ENCODE results near the gene ZNF25. TPM values are rescaled to one million over a fixed set of nuclear protein-coding genes. Genes with fewer than 3 reads are reported as not detected.
"Not testable (repeated sequence)": the region's sequence is repeated elsewhere in the genome, so short reads cannot be mapped to it uniquely, and the experiment has no call there.

ZNF25 gene
- polyA plus RNA-seq, 4 donors, result 1.1 to 4.6 (median 2.6) TPM

DNA sequence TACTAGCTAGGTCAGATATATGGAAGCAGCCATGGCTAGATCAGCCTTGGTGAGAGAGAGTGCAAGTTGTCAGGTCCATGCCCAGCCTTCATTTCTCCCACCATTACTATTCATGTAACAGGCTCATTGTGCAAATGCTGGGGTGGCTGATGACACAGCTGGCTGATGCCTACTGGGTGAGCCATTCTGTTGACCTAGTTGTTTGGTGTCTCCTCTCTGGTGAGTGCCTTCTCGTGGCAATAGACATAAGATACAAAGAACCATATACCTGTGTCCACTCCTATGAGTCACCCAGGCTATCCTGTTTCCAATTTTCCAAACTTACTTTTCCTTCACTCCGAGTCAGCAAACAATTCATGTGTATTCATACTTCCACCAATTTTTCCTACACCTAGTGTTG is 46.0 kb downstream of the ZNF25 start:
- DNase-seq (no peak), FAIRE-seq (no peak)
- 51 to 56% (median 51%) methylated on average over 2 of the region's 2 CpGs for WGBS, 3 donors

DNA sequence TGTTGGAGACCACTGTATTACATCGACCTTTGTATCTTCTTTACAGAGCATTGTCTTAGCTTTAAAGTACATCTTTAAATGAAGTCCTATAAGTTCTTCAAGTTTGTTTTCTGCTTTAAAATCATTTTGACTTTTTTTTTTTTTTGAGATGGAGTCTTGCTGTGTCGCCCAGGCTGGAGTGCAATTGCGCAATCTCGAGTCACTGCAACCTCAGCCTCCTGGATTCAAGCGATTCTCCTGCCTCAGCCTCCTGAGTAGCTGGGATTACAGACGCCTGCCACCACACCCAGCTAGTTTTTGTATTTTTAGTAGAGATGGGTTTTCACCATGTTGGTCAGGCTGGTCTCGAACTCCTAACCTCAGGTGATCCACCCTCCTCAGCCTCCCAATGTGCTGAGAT is 68.3 kb downstream of the ZNF25 start:
- H3K9me3 ChIP-seq (ENCODE audit: control insufficient read depth in 2 of 2, insufficient read depth in 1 of 2, low read depth in 1 of 2, low read length in 1 of 2), result peaks cover 2 to 11% of the 10 kb centered on the region in 2 donors
- WGBS, 3 donors, result 81 to 85% (median 82%) methylated on average over 7 of the region's 7 CpGs
- DNase-seq; H3K4me1 ChIP-seq (ENCODE audit: control insufficient read depth in 3 of 3, insufficient read depth in 2 of 3, low read depth in 1 of 3, low read length in 2 of 3); H3K36me3 ChIP-seq (ENCODE audit: control insufficient read depth in 3 of 3, insufficient read depth in 2 of 3, low read depth in 1 of 3, low read length in 3 of 3); H3K27ac ChIP-seq (ENCODE audit: low read depth in 1 of 3, low read length in 2 of 3); H3K27me3 ChIP-seq (ENCODE audit: control insufficient read depth in 3 of 3, insufficient read depth in 3 of 3, low read length in 3 of 3); FAIRE-seq; H3K4me3 ChIP-seq (ENCODE audit: low read depth in 1 of 3, low read length in 3 of 3): not testable (repeated sequence)

More for the DNA sequence above, 46.0 kb downstream of the ZNF25 start:
- peaks cover 0 to 23% of the 10 kb centered on the region in 2 donors for H3K9me3 ChIP-seq (ENCODE audit: control insufficient read depth in 2 of 2, insufficient read depth in 1 of 2, low read depth in 1 of 2, low read length in 1 of 2)
- H3K27ac ChIP-seq (ENCODE audit: low read depth in 1 of 3, low read length in 2 of 3), result no peak overlapping the region
- no peak overlapping the region for H3K4me3 ChIP-seq (ENCODE audit: low read depth in 1 of 3, low read length in 3 of 3)
- no peaks in the 10 kb centered on the region for H3K27me3 ChIP-seq (ENCODE audit: control insufficient read depth in 3 of 3, insufficient read depth in 3 of 3, low read length in 3 of 3)
- H3K4me1 ChIP-seq (ENCODE audit: control insufficient read depth in 3 of 3, insufficient read depth in 2 of 3, low read depth in 1 of 3, low read length in 2 of 3), result no peaks in the 10 kb centered on the region
- H3K36me3 ChIP-seq (ENCODE audit: control insufficient read depth in 3 of 3, insufficient read depth in 2 of 3, low read depth in 1 of 3, low read length in 3 of 3), result no peaks in the 10 kb centered on the region

DNA sequence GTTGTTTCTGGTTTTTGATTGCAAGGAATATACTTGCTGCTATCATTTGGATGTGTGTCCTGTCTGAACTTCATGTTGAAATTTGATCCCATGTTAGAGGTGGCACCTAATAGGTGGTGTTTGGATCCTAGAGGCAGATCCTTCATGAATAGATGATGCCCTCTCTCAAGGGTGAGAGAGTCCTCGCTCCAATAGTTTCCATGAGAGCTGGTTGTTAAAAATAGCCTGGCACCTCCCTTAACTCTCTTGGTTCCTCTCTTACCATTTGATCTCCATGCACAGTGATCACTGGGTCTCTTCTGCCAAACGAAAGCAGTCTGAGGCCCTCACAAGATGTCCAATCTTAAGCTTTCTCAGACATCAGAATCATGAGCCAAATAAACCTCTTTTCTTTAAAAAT is 70.1 kb downstream of the ZNF25 start:
- Histone ChIP-seq H3K4me3 (ENCODE audit: low read depth in 1 of 3, low read length in 3 of 3) (no peak overlapping the region), H3K9me3 (ENCODE audit: control insufficient read depth in 2 of 2, insufficient read depth in 1 of 2, low read depth in 1 of 2, low read length in 1 of 2) (peaks cover 2 to 7% of the 10 kb centered on the region in 2 donors), H3K4me1 (ENCODE audit: control insufficient read depth in 3 of 3, insufficient read depth in 2 of 3, low read depth in 1 of 3, low read length in 2 of 3) (no peaks in the 10 kb centered on the region), H3K27ac (ENCODE audit: low read depth in 1 of 3, low read length in 2 of 3) (no peak overlapping the region), H3K36me3 (ENCODE audit: control insufficient read depth in 3 of 3, insufficient read depth in 2 of 3, low read depth in 1 of 3, low read length in 3 of 3) (no peaks in the 10 kb centered on the region), H3K27me3 (ENCODE audit: control insufficient read depth in 3 of 3, insufficient read depth in 3 of 3, low read length in 3 of 3) (no peaks in the 10 kb centered on the region)
- no peak for FAIRE-seq
- WGBS, 3 donors, result 46 to 55% (median 47%) methylated on average over 2 of the region's 2 CpGs
- DNase-seq, result no peak

Other genes with a start within 250 kb of the ZNF25 start
- gene ZNF248, start 119.0 kb downstream of the ZNF25 start, polyA plus RNA-seq, result 10 to 100 TPM in 1 of 4 donors, 1 to 10 TPM in 3; 1.1 to 22.1 (median 3.4) TPM
- gene ZNF33A, start 34.0 kb upstream of the ZNF25 start, polyA plus RNA-seq, result 10 to 100 TPM in 1 of 4 donors, 1 to 10 TPM in 3; 8.5 to 43.1 (median 8.9) TPM
- gene ZNF37A, start 117.7 kb upstream of the ZNF25 start, polyA plus RNA-seq, result 10 to 100 TPM in 1 of 4 donors, 1 to 10 TPM in 3; 2.2 to 11.6 (median 3.5) TPM